Measurements from ENCODE around the gene GALNT18.

- no peak for TF ChIP-seq POLR2AphosphoS5 (IDR thresholded peaks at IDR 0.05; ENCODE audit: low read depth)
- TF ChIP-seq EZH2 (IDR thresholded peaks at IDR 0.05; ENCODE audit: low read depth, unreplicated experiment), result no peak
These were observed 101.4 kb downstream of the GALNT18 start for GRCh38 chr11:11520231-11521015.
